Trophoblast cell (in vitro differentiated cells and primary cell): ENCODE data around the gene GRM5.

Source experiments
- DNase-seq, 2 donors: peaks; one replicate each; pipeline ENCODE4 v3.0.0-alpha.2; 2016
- H2AFZ ChIP-seq: 2 replicates; pipeline ENCODE4 v1.6.1; 2013; ENCODE audit warnings: low read length, moderate library complexity, mild to moderate bottlenecking; ENCODE audit not compliant: insufficient read depth, poor library complexity
- H2AK5ac ChIP-seq: 2 replicates; pipeline ENCODE4 v1.6.1; 2013; ENCODE audit warnings: mild to moderate bottlenecking, low read length
- H2BK120ac ChIP-seq: 2 replicates; pipeline ENCODE4 v1.6.1; 2013; ENCODE audit warnings: low read length, mild to moderate bottlenecking, moderate library complexity; ENCODE audit not compliant: insufficient read depth, poor library complexity
- H2BK12ac ChIP-seq: 2 replicates; pipeline ENCODE4 v1.6.1; 2013; ENCODE audit warnings: mild to moderate bottlenecking, low read length, moderate library complexity
- H2BK5ac ChIP-seq: 2 replicates; pipeline ENCODE4 v1.6.1; 2013; ENCODE audit warnings: low read length, low read depth, moderate library complexity, mild to moderate bottlenecking; ENCODE audit not compliant: poor library complexity
- H3K14ac ChIP-seq: 2 replicates; pipeline ENCODE4 v1.6.1; 2013; ENCODE audit warnings: mild to moderate bottlenecking, low read length
- H3K18ac ChIP-seq: 2 replicates; pipeline ENCODE4 v1.6.1; 2013; ENCODE audit warnings: mild to moderate bottlenecking, low read length
- H3K23ac ChIP-seq: 2 replicates; pipeline ENCODE4 v1.6.1; 2013; ENCODE audit warnings: low read length
- H3K27ac ChIP-seq: 2 replicates; pipeline ENCODE4 v1.5.1; 2013; ENCODE audit warnings: low read depth, mild to moderate bottlenecking, inconsistent platforms, low read length, moderate library complexity
- H3K27me3 ChIP-seq: 2 replicates; pipeline ENCODE4 v1.6.1; 2013; ENCODE audit warnings: inconsistent platforms, mild to moderate bottlenecking, low read length, moderate library complexity; ENCODE audit not compliant: insufficient read depth
- H3K36me3 ChIP-seq, 2 experiments: 1 replicate in 1 of 2; 2 replicates in 1 of 2; pipeline ENCODE4 v1.6.1; 2013; ENCODE audit warnings: low read length in 2 of 2, mild to moderate bottlenecking in 2 of 2, moderate library complexity in 1 of 2; ENCODE audit not compliant: insufficient read depth in 2 of 2, control insufficient read depth in 1 of 2
- H3K4ac ChIP-seq: 2 replicates; pipeline ENCODE4 v1.6.1; 2013; ENCODE audit warnings: low read depth, mild to moderate bottlenecking, low read length, moderate library complexity
- H3K4me1 ChIP-seq, 2 experiments: 1 replicate in 1 of 2; 2 replicates in 1 of 2; pipeline ENCODE4 v1.6.1; 2013; ENCODE audit warnings: low read length in 2 of 2, mild to moderate bottlenecking in 2 of 2, moderate library complexity in 1 of 2; ENCODE audit not compliant: insufficient read depth in 2 of 2, control insufficient read depth in 1 of 2
- H3K4me2 ChIP-seq: 2 replicates; pipeline ENCODE4 v1.6.1; 2013; ENCODE audit warnings: inconsistent platforms, mild to moderate bottlenecking, low read length, moderate library complexity
- H3K4me3 ChIP-seq: 2 replicates; pipeline ENCODE4 v1.5.1; 2013; ENCODE audit warnings: mild to moderate bottlenecking, low read depth, low read length, inconsistent platforms
- H3K79me1 ChIP-seq: one replicate; pipeline ENCODE4 v1.6.1; 2013; ENCODE audit warnings: low read length
- H3K79me2 ChIP-seq: 2 replicates; pipeline ENCODE4 v1.6.1; 2013; ENCODE audit warnings: low read length, mild to moderate bottlenecking; ENCODE audit not compliant: control insufficient read depth, insufficient read depth, poor library complexity
- H3K9ac ChIP-seq: 2 replicates; pipeline ENCODE4 v1.6.1; 2013; ENCODE audit warnings: mild to moderate bottlenecking, low read length
- H3K9me3 ChIP-seq: 2 replicates; pipeline ENCODE4 v1.6.1; 2013; ENCODE audit warnings: low read depth, mild to moderate bottlenecking, control low read depth, inconsistent platforms, low read length; ENCODE audit not compliant: insufficient read depth
- H4K12ac ChIP-seq: 2 replicates; pipeline ENCODE4 v1.6.1; 2013; ENCODE audit warnings: low read depth, mild to moderate bottlenecking, low read length, moderate library complexity
- H4K8ac ChIP-seq: 2 replicates; pipeline ENCODE4 v1.6.1; 2013; ENCODE audit warnings: low read depth, mild to moderate bottlenecking, low read length, moderate library complexity
- H4K91ac ChIP-seq: one replicate; pipeline ENCODE4 v1.6.1; 2013; ENCODE audit warnings: low read depth, mild to moderate bottlenecking, low read length, moderate library complexity
- WGBS: extraction: QIAGEN DNeasy Blood & Tissue Kit; methylation state at CpG from one replicate; pipeline ENCODE4 v1.1.7; 2013; ENCODE audit warnings: missing lambda C conversion rate; ENCODE audit not compliant: insufficient read length, insufficient coverage; ENCODE audit errors: extremely low coverage; 5-methylcytosine and 5-hydroxymethylcytosine counted together

GRM5 gene

GRCh38 chr11:88657076-88657738, 408.6 kb downstream of the GRM5 start:
- no peak overlapping the region for H3K18ac ChIP-seq
- H3K4me1 ChIP-seq, result no peaks in the 10 kb centered on the region
- H2BK5ac ChIP-seq, result no peak overlapping the region
- H3K36me3 ChIP-seq, result no peaks in the 10 kb centered on the region
- no peak overlapping the region for H3K23ac ChIP-seq
- H3K27me3 ChIP-seq, result no peaks in the 10 kb centered on the region
- H3K14ac ChIP-seq, result no peak overlapping the region
- no peak overlapping the region for H3K4me3 ChIP-seq
- no peak overlapping the region for H4K91ac ChIP-seq
- H3K9me3 ChIP-seq, result no peaks in the 10 kb centered on the region
- H2BK12ac ChIP-seq, result no peak overlapping the region
- no CpG with 5 or more reads among the region's 1 CpG for WGBS
- DNase-seq, result no peak
- H3K4me2 ChIP-seq, result no peak overlapping the region
- no peak overlapping the region for H3K4ac ChIP-seq
- no peak overlapping the region for H2AK5ac ChIP-seq
- no peak overlapping the region for H2AFZ ChIP-seq
- no peak overlapping the region for H3K9ac ChIP-seq
- no peak overlapping the region for H3K27ac ChIP-seq
- no peaks in the 10 kb centered on the region for H3K79me2 ChIP-seq
- H4K12ac ChIP-seq, result no peak overlapping the region
- no peak overlapping the region for H4K8ac ChIP-seq
- H2BK120ac ChIP-seq, result no peak overlapping the region
- no peaks in the 10 kb centered on the region for H3K79me1 ChIP-seq

GRCh38 chr11:88656283-88656682, 409.5 kb downstream of the GRM5 start:
- no CpG with 5 or more reads among the region's 3 CpGs for WGBS
- Histone ChIP-seq H3K9ac (no peak overlapping the region), H3K14ac (no peak overlapping the region)

DNA sequence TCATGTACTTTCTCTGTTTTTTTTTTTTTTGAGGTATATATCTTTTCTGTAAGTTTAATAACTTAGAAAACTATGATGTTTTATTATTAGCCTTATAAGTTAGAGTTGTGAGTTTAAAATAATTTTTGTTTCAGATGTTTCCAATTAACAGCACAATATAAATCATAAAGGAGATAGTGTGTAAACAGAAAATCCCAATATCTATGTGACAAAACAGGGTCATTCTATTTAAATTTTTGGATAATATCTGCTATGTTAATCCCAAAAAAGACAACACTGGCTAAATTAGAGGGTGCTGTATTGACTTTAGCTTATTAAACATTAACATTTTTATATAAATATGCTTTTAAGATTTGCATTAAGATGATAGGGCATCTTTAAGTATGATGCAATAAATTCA, 410.1 kb downstream of the GRM5 start:
- H3K9me3 ChIP-seq, result no peaks in the 10 kb centered on the region
- H2BK12ac ChIP-seq, result no peak overlapping the region
- H2BK120ac ChIP-seq, result no peak overlapping the region
- H3K9ac ChIP-seq, result no peak overlapping the region
- H3K27me3 ChIP-seq, result no peaks in the 10 kb centered on the region
- H2BK5ac ChIP-seq, result no peak overlapping the region
- no peaks in the 10 kb centered on the region for H3K4me1 ChIP-seq
- no peak overlapping the region for H3K4me3 ChIP-seq
- no peaks in the 10 kb centered on the region for H3K79me1 ChIP-seq
- no peak overlapping the region for H2AK5ac ChIP-seq
- H3K4ac ChIP-seq, result no peak overlapping the region
- no peak for DNase-seq
- H3K27ac ChIP-seq, result no peak overlapping the region
- no peak overlapping the region for H3K23ac ChIP-seq
- no peaks in the 10 kb centered on the region for H3K36me3 ChIP-seq
- no peaks in the 10 kb centered on the region for H3K79me2 ChIP-seq
- H3K14ac ChIP-seq, result no peak overlapping the region
- H3K18ac ChIP-seq, result no peak overlapping the region
- H3K4me2 ChIP-seq, result no peak overlapping the region
- H4K8ac ChIP-seq, result no peak overlapping the region
- H4K91ac ChIP-seq, result no peak overlapping the region
- no peak overlapping the region for H2AFZ ChIP-seq
- H4K12ac ChIP-seq, result no peak overlapping the region

More at GRCh38 chr11:88656283-88656682, 409.5 kb downstream of the GRM5 start:
- no peak overlapping the region for H4K12ac ChIP-seq
- no peaks in the 10 kb centered on the region for H3K27me3 ChIP-seq
- H3K36me3 ChIP-seq, result no peaks in the 10 kb centered on the region
- H4K8ac ChIP-seq, result no peak overlapping the region
- H3K4me1 ChIP-seq, result no peaks in the 10 kb centered on the region
- DNase-seq, result no peak
- H3K18ac ChIP-seq, result no peak overlapping the region
- H2BK5ac ChIP-seq, result no peak overlapping the region
- no peak overlapping the region for H2AFZ ChIP-seq
- no peaks in the 10 kb centered on the region for H3K9me3 ChIP-seq
- no peaks in the 10 kb centered on the region for H3K79me1 ChIP-seq
- H2AK5ac ChIP-seq, result no peak overlapping the region
- no peak overlapping the region for H3K4me2 ChIP-seq
- H3K4ac ChIP-seq, result no peak overlapping the region
- H2BK12ac ChIP-seq, result no peak overlapping the region
- no peak overlapping the region for H3K27ac ChIP-seq
- H4K91ac ChIP-seq, result no peak overlapping the region
- H3K4me3 ChIP-seq, result no peak overlapping the region
- no peak overlapping the region for H2BK120ac ChIP-seq
- no peak overlapping the region for H3K23ac ChIP-seq
- H3K79me2 ChIP-seq, result no peaks in the 10 kb centered on the region

DNA sequence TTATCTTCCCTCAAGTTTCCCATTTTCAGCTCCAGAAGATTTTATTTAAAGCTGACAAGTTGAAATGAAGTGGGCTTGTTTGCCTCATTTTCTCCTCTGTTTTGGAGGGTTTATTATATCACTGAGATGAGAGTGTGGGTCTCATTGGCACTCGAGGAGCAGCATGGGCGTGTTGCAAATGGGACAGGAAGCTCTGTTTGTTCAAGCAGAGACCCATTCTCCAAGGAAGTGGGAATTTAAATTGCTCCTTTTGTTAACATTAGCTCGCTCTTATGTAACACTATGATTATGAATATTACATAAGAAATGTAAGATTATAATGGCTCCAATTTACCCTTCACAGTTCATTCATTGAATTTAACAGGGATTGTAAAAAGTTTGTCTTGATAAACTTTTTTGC, 410.6 kb downstream of the GRM5 start:
- Histone ChIP-seq H3K4me3 (no peak overlapping the region), H3K4me2 (no peak overlapping the region), H3K36me3 (no peaks in the 10 kb centered on the region), H2BK12ac (no peak overlapping the region), H3K18ac (no peak overlapping the region), H3K4me1 (no peaks in the 10 kb centered on the region), H3K4ac (no peak overlapping the region), H2BK120ac (no peak overlapping the region), H4K8ac (no peak overlapping the region), H4K91ac (no peak overlapping the region), H3K27me3 (no peaks in the 10 kb centered on the region), H3K9ac (no peak overlapping the region), H3K23ac (no peak overlapping the region), H3K79me2 (no peaks in the 10 kb centered on the region), H2AK5ac (no peak overlapping the region), H4K12ac (no peak overlapping the region), H3K27ac (no peak overlapping the region), H3K14ac (no peak overlapping the region), H2AFZ (no peak overlapping the region), H2BK5ac (no peak overlapping the region), H3K9me3 (no peaks in the 10 kb centered on the region), H3K79me1 (no peaks in the 10 kb centered on the region)
- no CpG with 5 or more reads among the region's 3 CpGs for WGBS
- no peak for DNase-seq
